HL-60 (cell line): ENCODE measurements around the gene HSDL2.

Source experiments
- DNase-seq, 2 experiments: peaks; one replicate each; pipeline ENCODE4 v3.0.0-alpha.2; 2010 to 2020; ENCODE audit warnings: low read depth in 1 of 2, low spot score in 1 of 2
- H3K27ac ChIP-seq: fragments of 250-450 bp; sonication (Bioruptor Pico); replicated peaks from 2 replicates; pipeline ENCODE4 v1.5.1; 2020; ENCODE audit warnings: mild to moderate bottlenecking, moderate library complexity
- H3K27me3 ChIP-seq: fragments of 250-450 bp; sonication (Bioruptor Pico); 2 replicates; pipeline ENCODE4 v1.5.1; 2021; ENCODE audit warnings: mild to moderate bottlenecking, moderate library complexity; ENCODE audit not compliant: insufficient read depth, poor library complexity, severe bottlenecking
- H3K4me3 ChIP-seq: replicated peaks from 2 replicates; pipeline ENCODE4 v1.5.1; 2011; ENCODE audit warnings: mild to moderate bottlenecking, control low read depth, low read length; ENCODE audit not compliant: insufficient read depth
- CTCF ChIP-seq: IDR thresholded peaks from one replicate; pipeline ENCODE4 v1.5.1; 2011; ENCODE audit warnings: low read length, control low read depth, inconsistent platforms; ENCODE audit not compliant: insufficient read depth
- GABPA ChIP-seq: IDR thresholded peaks from 2 replicates; pipeline ENCODE4 v1.6.1; 2012; ENCODE audit warnings: low read depth
- POLR2AphosphoS5 ChIP-seq: IDR thresholded peaks from 2 replicates; pipeline ENCODE4 v1.6.1; 2012; ENCODE audit warnings: low read depth
- REST ChIP-seq: IDR thresholded peaks from 2 replicates; pipeline ENCODE4 v1.6.1; 2012; ENCODE audit warnings: low read depth; ENCODE audit not compliant: insufficient replicate concordance
- SPI1 ChIP-seq: IDR thresholded peaks from 2 replicates; pipeline ENCODE4 v1.6.1; 2012; ENCODE audit warnings: low read depth, mild to moderate bottlenecking, borderline replicate concordance

The HSDL2 gene

GRCh38 chr9:112443200-112443599 is 63.3 kb downstream of the HSDL2 start:
- TF ChIP-seq SPI1 (no peak), POLR2AphosphoS5 (no peak), CTCF (no peak), GABPA (no peak), REST (no peak)
- Histone ChIP-seq H3K27me3 (no peaks in the 10 kb centered on the region), H3K27ac (no peak overlapping the region), H3K4me3 (no peak overlapping the region)
- peak in 1 of 2 experiments; percentile 33 for DNase-seq

GRCh38 chr9:112443636-112444035 is 63.7 kb downstream of the HSDL2 start:
- Histone ChIP-seq H3K27me3 (no peaks in the 10 kb centered on the region), H3K27ac (no peak overlapping the region), H3K4me3 (no peak overlapping the region)
- TF ChIP-seq SPI1 = no peak
- TF ChIP-seq REST = no peak
- no peak for TF ChIP-seq CTCF
- no peak for TF ChIP-seq GABPA
- TF ChIP-seq POLR2AphosphoS5 = no peak
- DNase-seq = no peak

GRCh38 chr9:112445196-112445595 is 65.3 kb downstream of the HSDL2 start:
- H3K27ac ChIP-seq = no peak overlapping the region
- TF ChIP-seq POLR2AphosphoS5 (no peak), CTCF (no peak), GABPA (no peak), SPI1 (no peak), REST (no peak)
- H3K4me3 ChIP-seq = no peak overlapping the region
- no peaks in the 10 kb centered on the region for H3K27me3 ChIP-seq
- no peak for DNase-seq
